A549 (cell line): ENCODE results near the gene NKD1. TPM values are rescaled to one million over a fixed set of nuclear protein-coding genes. Genes with fewer than 3 reads are reported as not detected.

ENCODE experiments used
- ATAC-seq, 2 experiments: fragments of 200-7000 bp in 1 of 2; fragments of >200 bp in 1 of 2; cut with Nextera tagmentation in 1 of 2; cut with Tn5 transposase in 1 of 2; 3 replicates each; pipeline versions ENCODE4 v1.8.0 to v1.9.1; 2018 to 2020; ENCODE audit warnings: mild to moderate bottlenecking in 1 of 2, moderate library complexity in 1 of 2
- CTCF ChIA-PET: fragments of 300-600 bp; sonication (Branson Sonifier 250); formaldehyde crosslinking; extraction: SDS; loops from one replicate; lab custom pipeline; 2021; ENCODE audit warnings: antibody characterized with exemption, inconsistent platforms; lab: Yijun Ruan, JAX
- POLR2A ChIA-PET: fragments of 350-600 bp; formaldehyde crosslinking; extraction: SDS; loops from one replicate; lab custom pipeline; 2021; ENCODE audit warnings: antibody characterized with exemption, inconsistent platforms; lab: Yijun Ruan, JAX
- DNase-seq, 2 experiments: peaks; one replicate each; pipeline versions ENCODE4 v3.0.0 to v3.0.0-alpha.2; 2011 to 2016; ENCODE audit warnings: low read depth in 1 of 2, low spot score in 1 of 2
- FAIRE-seq: peaks from 2 replicates; lab custom pipeline; 2011; peaks lifted over from hg19 to GRCh38; lab: Jason Lieb, UNC
- H3K27ac ChIP-seq, 2 experiments: fragments of >200 bp; sonication (Bioruptor Twin); formaldehyde crosslinking; 3 replicates each; pipeline ENCODE4 v1.5.1; 2016 to 2017
- H3K4me1 ChIP-seq: fragments of >200 bp; sonication (Bioruptor Twin); formaldehyde crosslinking; 3 replicates; pipeline ENCODE4 v1.6.1; 2016
- H3K4me2 ChIP-seq: fragments of >200 bp; sonication (Bioruptor Twin); formaldehyde crosslinking; 3 replicates; pipeline ENCODE4 v1.6.1; 2016
- H3K4me3 ChIP-seq: fragments of >200 bp; sonication (Bioruptor Twin); formaldehyde crosslinking; 3 replicates; pipeline ENCODE4 v1.5.1; 2016
- H3K9me3 ChIP-seq: fragments of >200 bp; sonication (Bioruptor Twin); formaldehyde crosslinking; 3 replicates; pipeline ENCODE4 v1.6.1; 2016
- BHLHE40 ChIP-seq: IDR thresholded peaks from 2 replicates; pipeline ENCODE4 v1.6.1; 2012; ENCODE audit warnings: low read depth, low read length, inconsistent platforms
- CHD2 ChIP-seq: fragments of 150-350 bp; IDR thresholded peaks from 2 replicates; pipeline ENCODE4 v1.6.1; 2014; ENCODE audit warnings: low read length; ENCODE audit not compliant: partially characterized antibody
- CHD4 ChIP-seq: fragments of 200-600 bp; sonication (generic); IDR thresholded peaks from 2 replicates; pipeline ENCODE4 v1.6.1; 2016; ENCODE audit warnings: antibody characterized with exemption, mild to moderate bottlenecking, borderline replicate concordance
- EP300 ChIP-seq, 2 experiments: fragments of >200 bp; sonication (Bioruptor Twin); formaldehyde crosslinking; IDR thresholded peaks; 2 replicates in 1 of 2; 3 replicates in 1 of 2; pipeline ENCODE4 v1.6.1; 2016 to 2017
- FOSB ChIP-seq: fragments of 250-450 bp; sonication (Bioruptor Pico); IDR thresholded peaks from 2 replicates; pipeline ENCODE4 v1.5.0; 2020; ENCODE audit warnings: mild to moderate bottlenecking, moderate library complexity
- FOXS1 ChIP-seq: fragments of 250-450 bp; sonication (Bioruptor Pico); IDR thresholded peaks from 2 replicates; pipeline ENCODE4 v1.5.0; 2020; ENCODE audit warnings: mild to moderate bottlenecking, moderate library complexity
- HOXB13 ChIP-seq: fragments of 250-450 bp; sonication (Bioruptor Pico); IDR thresholded peaks from 2 replicates; pipeline ENCODE4 v1.5.0; 2020; ENCODE audit warnings: low read depth, mild to moderate bottlenecking, moderate library complexity
- HOXB5 ChIP-seq: fragments of 250-450 bp; sonication (Bioruptor Pico); IDR thresholded peaks from 2 replicates; pipeline ENCODE4 v1.5.0; 2020; ENCODE audit warnings: mild to moderate bottlenecking, moderate library complexity
- JUN ChIP-seq, 2 experiments: fragments of >200 bp; sonication (Bioruptor Twin); formaldehyde crosslinking; IDR thresholded peaks; 2 replicates in 1 of 2; 3 replicates in 1 of 2; pipeline ENCODE4 v1.6.1; 2016 to 2017
- JUNB ChIP-seq: fragments of >200 bp; sonication (Bioruptor Twin); formaldehyde crosslinking; IDR thresholded peaks from 2 replicates; pipeline ENCODE4 v1.6.1; 2016
- KDM5A ChIP-seq: fragments of 200-600 bp; sonication (generic); IDR thresholded peaks from 2 replicates; pipeline ENCODE4 v1.6.1; 2016; ENCODE audit warnings: antibody characterized with exemption, mild to moderate bottlenecking
- MAFK ChIP-seq: fragments of 450-650 bp; IDR thresholded peaks from 2 replicates; pipeline ENCODE4 v1.6.1; 2014; ENCODE audit not compliant: partially characterized antibody
- NFE2L2 ChIP-seq: fragments of 150-350 bp; conservative IDR thresholded peaks from 2 replicates; pipeline ENCODE4 v1.6.1; 2014; ENCODE audit warnings: low read length
- NPAS2 ChIP-seq: fragments of 250-450 bp; sonication (Bioruptor Pico); IDR thresholded peaks from 2 replicates; pipeline ENCODE4 v1.8.0; 2022; ENCODE audit warnings: mild to moderate bottlenecking, moderate library complexity, borderline replicate concordance
- NR3C1 ChIP-seq: fragments of >200 bp; sonication (Bioruptor Twin); formaldehyde crosslinking; IDR thresholded peaks from 3 replicates; pipeline ENCODE4 v1.6.1; 2017
- RAD21 ChIP-seq, 2 experiments: fragments of >200 bp in 1 of 2; sonication (Bioruptor Twin) in 1 of 2; formaldehyde crosslinking in 1 of 2; IDR thresholded peaks in 1 of 2; conservative IDR thresholded peaks in 1 of 2; 2 replicates in 1 of 2; 3 replicates in 1 of 2; pipeline ENCODE4 v1.6.1; 2012 to 2018; ENCODE audit warnings: inconsistent platforms in 1 of 2
- RFX5 ChIP-seq: fragments of 450-650 bp; IDR thresholded peaks from 2 replicates; pipeline ENCODE4 v1.7.1; 2014; ENCODE audit warnings: antibody characterized with exemption, mild to moderate bottlenecking, moderate library complexity
- SMC3 ChIP-seq: fragments of >200 bp; sonication (Bioruptor Twin); formaldehyde crosslinking; IDR thresholded peaks from 3 replicates; pipeline ENCODE4 v1.6.1; 2018; ENCODE audit warnings: inconsistent platforms
- SREBF2 ChIP-seq: fragments of 450-650 bp; IDR thresholded peaks from 2 replicates; pipeline ENCODE4 v1.6.1; 2014; ENCODE audit warnings: mild to moderate bottlenecking, moderate library complexity
- TFCP2L1 ChIP-seq: fragments of 250-450 bp; sonication (Bioruptor Pico); IDR thresholded peaks from 2 replicates; pipeline ENCODE4 v1.5.0; 2021; ENCODE audit warnings: mild to moderate bottlenecking
- TP53 ChIP-seq: fragments of 250-450 bp; sonication (Bioruptor Pico); IDR thresholded peaks from 2 replicates; pipeline ENCODE4 v1.5.0; 2021; ENCODE audit warnings: mild to moderate bottlenecking, moderate library complexity
- ZNF302 ChIP-seq: fragments of 250-450 bp; sonication (Bioruptor Pico); IDR thresholded peaks from 2 replicates; pipeline ENCODE4 v1.9.0; 2021; ENCODE audit warnings: inconsistent platforms, mild to moderate bottlenecking, moderate library complexity
- WGBS: methylation state at CpG from one replicate; pipeline ENCODE4 v1.1.6; 2017; ENCODE audit errors: missing lambda C conversion rate; 5-methylcytosine and 5-hydroxymethylcytosine counted together
- polyA plus RNA-seq, 4 experiments: library from polyadenylated mRNA; depleted of rRNA in 3 of 4; stranded (reverse); fragments of >200 nt; fragmentation: RNase III in 1 of 4; extraction: RNeasy Plus Mini Kit Qiagen cat#74134 plus additional on column Dnase treatment in 1 of 4; gene quantifications; 2 replicates in 3 of 4; 3 replicates in 1 of 4; pipeline ENCODE4 v1.2.3, GENCODE V29; 2011 to 2017
- TF ChIP-seq, protein P1 (sequence below): fragments of >200 bp; sonication (Bioruptor Twin); formaldehyde crosslinking; IDR thresholded peaks from 3 replicates; pipeline ENCODE4 v1.5.1; 2016
- TF ChIP-seq, protein P2 (sequence below): fragments of 250-450 bp; sonication (Bioruptor Pico); IDR thresholded peaks from 2 replicates; pipeline ENCODE4 v1.5.0; 2020; ENCODE audit warnings: low read depth, mild to moderate bottlenecking, moderate library complexity
- TF ChIP-seq, protein P3 (sequence below): fragments of >200 bp; sonication (Bioruptor Twin); formaldehyde crosslinking; IDR thresholded peaks from 3 replicates; pipeline ENCODE4 v1.6.1; 2016
- TF ChIP-seq, protein P4 (sequence below): fragments of >200 bp; sonication (Bioruptor Twin); formaldehyde crosslinking; IDR thresholded peaks from 2 replicates; pipeline ENCODE4 v1.6.1; 2016
- TF ChIP-seq, protein P5 (sequence below): fragments of 200-600 bp; sonication (generic); IDR thresholded peaks from 2 replicates; pipeline ENCODE4 v1.6.1; 2016; ENCODE audit warnings: antibody characterized with exemption, mild to moderate bottlenecking, moderate library complexity

NKD1 gene
- polyA plus RNA-seq, 2 of the 4 experiments (the other 2 are of a cell fraction) = 0.10 to 0.19 TPM

DNA sequence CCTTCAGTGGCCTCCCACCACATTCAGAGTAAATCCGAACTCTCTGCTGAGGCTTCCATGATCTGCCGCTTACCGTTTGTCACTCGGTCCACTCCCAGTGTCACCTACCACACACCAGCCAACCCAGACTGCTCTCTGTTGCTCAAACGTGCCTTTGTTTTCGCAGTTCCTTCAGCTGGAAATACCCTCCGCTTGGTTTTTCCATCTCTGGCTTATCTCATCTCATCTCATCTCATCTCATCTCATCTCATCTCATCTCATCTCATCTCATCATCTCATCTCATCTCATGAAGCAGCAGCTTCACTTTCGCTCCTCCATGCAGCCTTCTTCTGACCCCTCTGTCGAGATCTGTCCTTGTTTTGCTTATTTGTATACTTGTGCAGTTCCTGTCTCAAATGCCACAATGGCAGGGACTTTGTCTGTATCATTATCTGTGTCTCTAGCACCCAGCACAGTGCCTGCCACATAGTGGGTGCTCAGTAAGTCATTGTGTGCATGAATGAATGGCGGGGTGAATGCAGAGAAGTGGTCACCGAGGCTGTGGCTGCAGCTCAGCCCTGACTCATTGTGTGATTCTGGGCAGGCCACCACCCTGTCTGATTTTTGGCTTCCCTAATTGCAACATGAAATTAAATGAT, 136.7 kb downstream of the NKD1 start (continued):
- TF ChIP-seq, protein P1, sequence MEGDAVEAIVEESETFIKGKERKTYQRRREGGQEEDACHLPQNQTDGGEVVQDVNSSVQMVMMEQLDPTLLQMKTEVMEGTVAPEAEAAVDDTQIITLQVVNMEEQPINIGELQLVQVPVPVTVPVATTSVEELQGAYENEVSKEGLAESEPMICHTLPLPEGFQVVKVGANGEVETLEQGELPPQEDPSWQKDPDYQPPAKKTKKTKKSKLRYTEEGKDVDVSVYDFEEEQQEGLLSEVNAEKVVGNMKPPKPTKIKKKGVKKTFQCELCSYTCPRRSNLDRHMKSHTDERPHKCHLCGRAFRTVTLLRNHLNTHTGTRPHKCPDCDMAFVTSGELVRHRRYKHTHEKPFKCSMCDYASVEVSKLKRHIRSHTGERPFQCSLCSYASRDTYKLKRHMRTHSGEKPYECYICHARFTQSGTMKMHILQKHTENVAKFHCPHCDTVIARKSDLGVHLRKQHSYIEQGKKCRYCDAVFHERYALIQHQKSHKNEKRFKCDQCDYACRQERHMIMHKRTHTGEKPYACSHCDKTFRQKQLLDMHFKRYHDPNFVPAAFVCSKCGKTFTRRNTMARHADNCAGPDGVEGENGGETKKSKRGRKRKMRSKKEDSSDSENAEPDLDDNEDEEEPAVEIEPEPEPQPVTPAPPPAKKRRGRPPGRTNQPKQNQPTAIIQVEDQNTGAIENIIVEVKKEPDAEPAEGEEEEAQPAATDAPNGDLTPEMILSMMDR = no peak
- no peak for TF ChIP-seq NR3C1
- TF ChIP-seq SMC3 = no peak
- TF ChIP-seq JUNB = no peak
- TF ChIP-seq, protein P2, sequence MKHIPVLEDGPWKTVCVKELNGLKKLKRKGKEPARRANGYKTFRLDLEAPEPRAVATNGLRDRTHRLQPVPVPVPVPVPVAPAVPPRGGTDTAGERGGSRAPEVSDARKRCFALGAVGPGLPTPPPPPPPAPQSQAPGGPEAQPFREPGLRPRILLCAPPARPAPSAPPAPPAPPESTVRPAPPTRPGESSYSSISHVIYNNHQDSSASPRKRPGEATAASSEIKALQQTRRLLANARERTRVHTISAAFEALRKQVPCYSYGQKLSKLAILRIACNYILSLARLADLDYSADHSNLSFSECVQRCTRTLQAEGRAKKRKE (CRISPR knock-in tag) = no peak
- TF ChIP-seq FOXS1 (CRISPR knock-in tag) = no peak
- no peak for TF ChIP-seq MAFK
- no peak for TF ChIP-seq CHD4

DNA sequence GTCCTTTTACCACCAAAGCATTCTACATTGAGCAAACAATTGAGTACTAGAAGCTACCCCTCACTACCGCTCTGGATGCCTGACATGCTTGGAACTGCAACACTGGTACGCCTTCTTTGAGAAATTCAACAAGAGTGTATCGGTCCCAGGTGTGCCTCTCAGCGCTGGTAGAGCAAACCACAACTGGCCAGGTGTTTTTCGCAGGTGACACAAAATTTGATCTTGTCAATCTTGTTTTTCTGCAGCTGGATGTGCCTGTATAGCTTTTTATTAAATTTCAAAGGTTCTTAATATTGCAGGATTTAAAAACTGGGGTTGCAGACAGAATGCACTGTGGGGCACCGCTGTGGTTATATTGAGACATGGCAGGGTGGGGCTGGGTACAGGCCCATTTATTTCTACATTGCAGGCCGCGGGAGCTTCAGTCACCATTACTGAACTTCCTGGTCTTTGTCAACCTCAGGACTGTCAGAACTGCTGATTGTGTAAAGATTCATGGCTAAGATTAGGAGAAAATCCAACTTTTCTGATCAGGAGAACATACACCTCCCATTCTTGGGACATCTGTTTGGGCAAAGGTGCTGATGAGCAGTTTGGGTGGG, 137.4 kb downstream of the NKD1 start:
- ATAC-seq (no peak), DNase-seq (no peak), FAIRE-seq (no peak)
- H3K4me3 ChIP-seq = no peak overlapping the region
- CTCF ChIA-PET = interaction anchor here (0.8 to 3.0 kb wide), 2 partner anchors 8 to 20 kb away, joined by 3 to 14 read pairs; no protein-coding TSS in a partner anchor
- TF ChIP-seq JUN (IDR thresholded peaks at IDR 0.05) (no peak), MAFK (no peak), FOSB (CRISPR knock-in tag) (no peak), JUNB (no peak), ZNF302 (no peak), RAD21 (conservative IDR thresholded peaks at IDR 0.05 in 1 of 2, IDR thresholded peaks at IDR 0.05 in 1 of 2) (no peak), NPAS2 (no peak), HOXB5 (CRISPR knock-in tag) (no peak), FOXS1 (CRISPR knock-in tag) (no peak), CHD2 (no peak), EP300 (IDR thresholded peaks at IDR 0.05) (no peak), SREBF2 (no peak)
- TF ChIP-seq, protein P3, sequence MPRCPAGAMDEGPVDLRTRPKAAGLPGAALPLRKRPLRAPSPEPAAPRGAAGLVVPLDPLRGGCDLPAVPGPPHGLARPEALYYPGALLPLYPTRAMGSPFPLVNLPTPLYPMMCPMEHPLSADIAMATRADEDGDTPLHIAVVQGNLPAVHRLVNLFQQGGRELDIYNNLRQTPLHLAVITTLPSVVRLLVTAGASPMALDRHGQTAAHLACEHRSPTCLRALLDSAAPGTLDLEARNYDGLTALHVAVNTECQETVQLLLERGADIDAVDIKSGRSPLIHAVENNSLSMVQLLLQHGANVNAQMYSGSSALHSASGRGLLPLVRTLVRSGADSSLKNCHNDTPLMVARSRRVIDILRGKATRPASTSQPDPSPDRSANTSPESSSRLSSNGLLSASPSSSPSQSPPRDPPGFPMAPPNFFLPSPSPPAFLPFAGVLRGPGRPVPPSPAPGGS = no peak
- TF ChIP-seq, protein P4, sequence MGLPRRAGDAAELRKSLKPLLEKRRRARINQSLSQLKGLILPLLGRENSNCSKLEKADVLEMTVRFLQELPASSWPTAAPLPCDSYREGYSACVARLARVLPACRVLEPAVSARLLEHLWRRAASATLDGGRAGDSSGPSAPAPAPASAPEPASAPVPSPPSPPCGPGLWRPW = no peak
- 47% methylated on average over 8 of the region's 8 CpGs for WGBS
- H3K9me3 ChIP-seq = no peaks in the 10 kb centered on the region
- POLR2A ChIA-PET = no interaction called here
- H3K27ac ChIP-seq = no peak overlapping the region
- no peaks in the 10 kb centered on the region for H3K4me1 ChIP-seq
- H3K4me2 ChIP-seq = no peak overlapping the region

DNA sequence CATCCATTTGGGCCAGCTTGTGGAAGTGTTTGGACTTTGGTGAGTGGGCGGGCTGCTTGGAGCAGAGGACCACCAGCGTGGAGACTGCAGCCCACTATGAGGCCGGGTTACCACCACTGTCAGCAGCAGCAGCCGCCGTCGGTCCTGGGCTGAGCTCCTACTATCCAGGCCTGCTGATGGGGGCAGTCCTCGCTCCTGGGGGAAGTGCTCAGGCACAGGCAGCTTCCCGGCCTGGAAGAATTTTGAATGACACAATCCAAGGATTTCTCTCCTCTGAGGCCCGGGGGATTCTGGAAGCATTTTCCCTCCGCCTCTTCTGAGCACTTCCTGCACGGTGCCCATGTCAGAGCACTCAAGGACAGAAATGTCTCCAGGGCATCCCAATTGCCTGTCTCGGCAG, 139.9 kb downstream of the NKD1 start:
- no peak for FAIRE-seq
- no peak overlapping the region for H3K4me2 ChIP-seq
- no peak overlapping the region for H3K4me3 ChIP-seq
- no peaks in the 10 kb centered on the region for H3K4me1 ChIP-seq
- CTCF ChIA-PET = no interaction called here
- no peak overlapping the region for H3K27ac ChIP-seq
- DNase-seq = no peak
- no peak for ATAC-seq
- H3K9me3 ChIP-seq = no peaks in the 10 kb centered on the region
- POLR2A ChIA-PET = no interaction called here
- WGBS = 45% methylated on average over 12 of the region's 12 CpGs
- TF ChIP-seq NFE2L2 (no peak), KDM5A (no peak), CHD2 (no peak), TFCP2L1 (CRISPR knock-in tag) (no peak), BHLHE40 (no peak), RFX5 (no peak), TP53 (CRISPR knock-in tag) (no peak), HOXB13 (CRISPR knock-in tag) (no peak)
- TF ChIP-seq, protein P4 = no peak
- TF ChIP-seq, protein P5, sequence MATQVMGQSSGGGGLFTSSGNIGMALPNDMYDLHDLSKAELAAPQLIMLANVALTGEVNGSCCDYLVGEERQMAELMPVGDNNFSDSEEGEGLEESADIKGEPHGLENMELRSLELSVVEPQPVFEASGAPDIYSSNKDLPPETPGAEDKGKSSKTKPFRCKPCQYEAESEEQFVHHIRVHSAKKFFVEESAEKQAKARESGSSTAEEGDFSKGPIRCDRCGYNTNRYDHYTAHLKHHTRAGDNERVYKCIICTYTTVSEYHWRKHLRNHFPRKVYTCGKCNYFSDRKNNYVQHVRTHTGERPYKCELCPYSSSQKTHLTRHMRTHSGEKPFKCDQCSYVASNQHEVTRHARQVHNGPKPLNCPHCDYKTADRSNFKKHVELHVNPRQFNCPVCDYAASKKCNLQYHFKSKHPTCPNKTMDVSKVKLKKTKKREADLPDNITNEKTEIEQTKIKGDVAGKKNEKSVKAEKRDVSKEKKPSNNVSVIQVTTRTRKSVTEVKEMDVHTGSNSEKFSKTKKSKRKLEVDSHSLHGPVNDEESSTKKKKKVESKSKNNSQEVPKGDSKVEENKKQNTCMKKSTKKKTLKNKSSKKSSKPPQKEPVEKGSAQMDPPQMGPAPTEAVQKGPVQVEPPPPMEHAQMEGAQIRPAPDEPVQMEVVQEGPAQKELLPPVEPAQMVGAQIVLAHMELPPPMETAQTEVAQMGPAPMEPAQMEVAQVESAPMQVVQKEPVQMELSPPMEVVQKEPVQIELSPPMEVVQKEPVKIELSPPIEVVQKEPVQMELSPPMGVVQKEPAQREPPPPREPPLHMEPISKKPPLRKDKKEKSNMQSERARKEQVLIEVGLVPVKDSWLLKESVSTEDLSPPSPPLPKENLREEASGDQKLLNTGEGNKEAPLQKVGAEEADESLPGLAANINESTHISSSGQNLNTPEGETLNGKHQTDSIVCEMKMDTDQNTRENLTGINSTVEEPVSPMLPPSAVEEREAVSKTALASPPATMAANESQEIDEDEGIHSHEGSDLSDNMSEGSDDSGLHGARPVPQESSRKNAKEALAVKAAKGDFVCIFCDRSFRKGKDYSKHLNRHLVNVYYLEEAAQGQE = no peak
